ENCODE data around the gene ITPR2.
"Not testable (repeated sequence)": the region's sequence is repeated elsewhere in the genome, so short reads cannot be mapped to it uniquely, and the experiment has no call there.

ITPR2 gene

DNA sequence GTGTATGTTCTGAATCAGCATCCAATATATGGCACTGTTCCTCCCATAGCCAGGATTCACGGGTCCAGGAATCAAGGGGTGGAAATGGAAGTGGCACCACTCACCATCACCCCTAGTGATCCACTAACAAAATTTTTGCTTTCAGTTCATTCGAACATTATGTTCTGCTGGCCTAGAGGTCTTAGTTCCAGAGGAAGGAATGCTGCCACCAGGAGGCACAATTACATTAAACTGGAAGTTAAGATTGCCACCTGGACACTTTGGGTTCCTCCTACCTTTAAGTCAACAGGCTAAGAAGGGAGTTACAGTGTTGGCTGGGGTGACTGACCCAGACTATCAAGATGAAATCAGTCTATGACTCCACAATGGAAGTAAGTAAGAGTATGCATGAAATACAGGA, 52.3 kb downstream of the ITPR2 start:
- DNase-seq; H3K18ac ChIP-seq (ENCODE audit: low read depth in 1 of 2, low read length in 2 of 2); H2BK120ac ChIP-seq (ENCODE audit: low read depth, low read length); H3K4ac ChIP-seq (ENCODE audit: low read depth in 1 of 2, low read length in 2 of 2); H2BK12ac ChIP-seq (ENCODE audit: low read length in 2 of 2); H3K27ac ChIP-seq (ENCODE audit: low read length, poor library complexity, severe bottlenecking); H2BK5ac ChIP-seq (ENCODE audit: low read depth, low read length, poor library complexity, severe bottlenecking); H3K4me1 ChIP-seq (ENCODE audit: control insufficient read depth, insufficient read depth, low read depth, low read length); H3K4me3 ChIP-seq (ENCODE audit: insufficient read depth in 1 of 2, low read depth in 1 of 2, low read length in 2 of 2); H2AK5ac ChIP-seq (ENCODE audit: low read length, severe bottlenecking); H3K36me3 ChIP-seq (ENCODE audit: control insufficient read depth in 1 of 2, insufficient read depth in 2 of 2, low read depth in 1 of 2, low read length in 2 of 2); H2BK15ac ChIP-seq (ENCODE audit: low read depth, poor library complexity, severe bottlenecking); H3K27me3 ChIP-seq (ENCODE audit: control insufficient read depth in 1 of 2, insufficient read depth in 1 of 2, low read length in 2 of 2); H3K9ac ChIP-seq (ENCODE audit: low read length); H4K8ac ChIP-seq (ENCODE audit: low read length); H3K23ac ChIP-seq (ENCODE audit: low read length in 2 of 2); H2AFZ ChIP-seq (ENCODE audit: low read depth, low read length); H3K14ac ChIP-seq (ENCODE audit: low read length in 2 of 2); H4K91ac ChIP-seq (ENCODE audit: low read length); H3K4me2 ChIP-seq (ENCODE audit: low read length, poor library complexity, severe bottlenecking): not testable (repeated sequence)
- H3K9me3 ChIP-seq (ENCODE audit: control insufficient read depth, low read length), result peaks cover 27% of the 10 kb centered on the region
- WGBS, result 96% methylated on average over 2 of the region's 2 CpGs
- H3K79me1 ChIP-seq (replicated peaks; ENCODE audit: low read length, poor library complexity, severe bottlenecking), result peaks cover 14% of the 10 kb centered on the region

DNA sequence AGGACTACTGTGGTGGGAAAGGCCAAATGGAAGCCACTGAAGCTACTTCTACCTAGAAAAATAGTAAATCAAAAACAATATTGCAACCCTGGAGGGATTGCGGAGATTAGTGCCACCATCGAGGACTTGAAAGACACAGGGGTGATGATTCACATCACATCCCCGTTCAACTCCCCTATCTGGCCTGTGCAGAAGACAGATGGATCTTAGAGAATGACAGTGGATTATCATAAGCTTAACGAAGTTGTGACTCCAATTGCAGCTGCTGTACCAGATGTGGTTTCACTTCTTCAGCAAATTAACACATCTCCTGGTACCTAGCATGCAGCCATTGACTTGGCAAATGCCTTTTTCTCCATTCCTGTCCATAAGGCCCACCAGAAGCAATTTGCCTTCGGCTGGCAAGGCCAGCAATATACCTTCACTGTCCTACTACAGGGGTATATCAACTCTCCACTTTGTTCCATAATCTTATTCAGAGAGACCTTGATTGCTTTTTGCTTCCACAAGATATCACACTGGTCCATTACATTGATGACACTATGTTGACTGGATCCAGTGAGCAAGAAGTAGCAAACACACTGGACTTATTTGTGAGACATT, 54.7 kb downstream of the ITPR2 start:
- H2BK5ac ChIP-seq (ENCODE audit: low read depth, low read length, poor library complexity, severe bottlenecking); H2BK12ac ChIP-seq (ENCODE audit: low read length in 2 of 2); H3K14ac ChIP-seq (ENCODE audit: low read length in 2 of 2); H3K4me1 ChIP-seq (ENCODE audit: control insufficient read depth, insufficient read depth, low read depth, low read length); H3K36me3 ChIP-seq (ENCODE audit: control insufficient read depth in 1 of 2, insufficient read depth in 2 of 2, low read depth in 1 of 2, low read length in 2 of 2); H3K4ac ChIP-seq (ENCODE audit: low read depth in 1 of 2, low read length in 2 of 2); H3K18ac ChIP-seq (ENCODE audit: low read depth in 1 of 2, low read length in 2 of 2); H3K27me3 ChIP-seq (ENCODE audit: control insufficient read depth in 1 of 2, insufficient read depth in 1 of 2, low read length in 2 of 2); H2AK5ac ChIP-seq (ENCODE audit: low read length, severe bottlenecking); H2BK120ac ChIP-seq (ENCODE audit: low read depth, low read length); H4K91ac ChIP-seq (ENCODE audit: low read length); H3K4me2 ChIP-seq (ENCODE audit: low read length, poor library complexity, severe bottlenecking); H4K8ac ChIP-seq (ENCODE audit: low read length); H2BK15ac ChIP-seq (ENCODE audit: low read depth, poor library complexity, severe bottlenecking); H3K4me3 ChIP-seq (ENCODE audit: insufficient read depth in 1 of 2, low read depth in 1 of 2, low read length in 2 of 2); DNase-seq; H3K9ac ChIP-seq (ENCODE audit: low read length); H2AFZ ChIP-seq (ENCODE audit: low read depth, low read length); H3K23ac ChIP-seq (ENCODE audit: low read length in 2 of 2); H3K27ac ChIP-seq (ENCODE audit: low read length, poor library complexity, severe bottlenecking): not testable (repeated sequence)
- H3K79me1 ChIP-seq (replicated peaks; ENCODE audit: low read length, poor library complexity, severe bottlenecking), result peaks cover 23% of the 10 kb centered on the region
- WGBS, result 82% methylated on average over 5 of the region's 5 CpGs
- peaks cover 34% of the 10 kb centered on the region for H3K9me3 ChIP-seq (ENCODE audit: control insufficient read depth, low read length)

DNA sequence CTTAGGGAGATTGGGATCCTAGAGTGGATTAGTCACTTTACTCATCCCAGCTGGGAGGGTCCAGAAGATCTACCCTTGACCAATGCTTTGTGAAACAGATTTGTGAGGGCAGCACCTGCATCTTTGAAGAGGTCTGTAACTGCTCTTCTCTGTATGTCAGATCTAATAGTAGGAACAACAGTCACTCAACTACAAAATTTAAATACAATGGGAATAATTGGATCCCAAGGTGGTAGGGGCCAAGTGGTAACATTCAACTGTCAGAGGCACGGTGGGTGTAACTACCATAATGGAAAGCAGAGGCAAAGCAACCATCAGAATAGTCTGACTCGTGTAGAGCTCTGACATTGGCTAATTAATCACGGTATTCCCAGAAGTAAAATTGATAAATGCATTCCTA, 55.8 kb downstream of the ITPR2 start:
- 100% methylated on average over 2 of the region's 3 CpGs for WGBS
- H3K9ac ChIP-seq (ENCODE audit: low read length), result no peak overlapping the region

DNA sequence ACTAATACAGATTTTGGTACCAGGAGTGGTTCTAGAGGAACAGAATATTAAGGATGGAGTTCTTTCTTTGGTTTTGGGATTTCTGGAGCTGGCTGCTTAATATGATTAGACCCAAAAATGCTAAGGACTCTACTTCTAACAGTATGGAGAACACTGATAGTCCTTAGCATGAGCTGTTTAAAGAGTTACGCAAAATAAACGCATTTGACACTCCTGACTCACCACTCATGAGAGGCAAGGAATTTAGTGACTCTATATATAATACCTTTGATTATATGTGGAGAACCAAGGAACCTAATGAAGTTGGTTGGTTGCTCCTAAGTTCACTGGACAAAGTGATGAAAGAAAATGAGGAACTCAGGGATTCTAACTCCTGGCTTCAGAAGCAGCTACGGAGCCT, 57.0 kb downstream of the ITPR2 start:
- not testable (repeated sequence) for H4K91ac ChIP-seq (ENCODE audit: low read length); H3K4me2 ChIP-seq (ENCODE audit: low read length, poor library complexity, severe bottlenecking); H3K18ac ChIP-seq (ENCODE audit: low read depth in 1 of 2, low read length in 2 of 2); H3K27me3 ChIP-seq (ENCODE audit: control insufficient read depth in 1 of 2, insufficient read depth in 1 of 2, low read length in 2 of 2); H3K23ac ChIP-seq (ENCODE audit: low read length in 2 of 2); H4K8ac ChIP-seq (ENCODE audit: low read length); H3K14ac ChIP-seq (ENCODE audit: low read length in 2 of 2); H3K4me1 ChIP-seq (ENCODE audit: control insufficient read depth, insufficient read depth, low read depth, low read length); H3K4ac ChIP-seq (ENCODE audit: low read depth in 1 of 2, low read length in 2 of 2); H3K4me3 ChIP-seq (ENCODE audit: insufficient read depth in 1 of 2, low read depth in 1 of 2, low read length in 2 of 2); H2BK120ac ChIP-seq (ENCODE audit: low read depth, low read length); H3K27ac ChIP-seq (ENCODE audit: low read length, poor library complexity, severe bottlenecking); H2BK12ac ChIP-seq (ENCODE audit: low read length in 2 of 2); H3K36me3 ChIP-seq (ENCODE audit: control insufficient read depth in 1 of 2, insufficient read depth in 2 of 2, low read depth in 1 of 2, low read length in 2 of 2); H2AK5ac ChIP-seq (ENCODE audit: low read length, severe bottlenecking); H2BK5ac ChIP-seq (ENCODE audit: low read depth, low read length, poor library complexity, severe bottlenecking); H2BK15ac ChIP-seq (ENCODE audit: low read depth, poor library complexity, severe bottlenecking); H3K9ac ChIP-seq (ENCODE audit: low read length); H2AFZ ChIP-seq (ENCODE audit: low read depth, low read length)
- peaks cover 34% of the 10 kb centered on the region for H3K9me3 ChIP-seq (ENCODE audit: control insufficient read depth, low read length)
- peaks cover 23% of the 10 kb centered on the region for H3K79me1 ChIP-seq (replicated peaks; ENCODE audit: low read length, poor library complexity, severe bottlenecking)
- DNase-seq, result peak; percentile 20
- WGBS, result 0% methylated on average over 1 of the region's 3 CpGs

More for the DNA sequence above, 55.8 kb downstream of the ITPR2 start:
- no peak overlapping the region for H3K4ac ChIP-seq (ENCODE audit: low read depth in 1 of 2, low read length in 2 of 2)
- peaks cover 34% of the 10 kb centered on the region for H3K9me3 ChIP-seq (ENCODE audit: control insufficient read depth, low read length)
- H2AK5ac ChIP-seq (ENCODE audit: low read length, severe bottlenecking), result no peak overlapping the region
- no peak overlapping the region for H2BK15ac ChIP-seq (ENCODE audit: low read depth, poor library complexity, severe bottlenecking)
- H3K27me3 ChIP-seq (ENCODE audit: control insufficient read depth in 1 of 2, insufficient read depth in 1 of 2, low read length in 2 of 2), result no peaks in the 10 kb centered on the region
- no peaks in the 10 kb centered on the region for H3K4me1 ChIP-seq (ENCODE audit: control insufficient read depth, insufficient read depth, low read depth, low read length)
- DNase-seq, result no peak
- no peak overlapping the region for H2BK120ac ChIP-seq (ENCODE audit: low read depth, low read length)
- peaks cover 0 to 4% of the 10 kb centered on the region in 2 experiments for H3K36me3 ChIP-seq (ENCODE audit: control insufficient read depth in 1 of 2, insufficient read depth in 2 of 2, low read depth in 1 of 2, low read length in 2 of 2)
- H3K27ac ChIP-seq (ENCODE audit: low read length, poor library complexity, severe bottlenecking), result no peak overlapping the region
- H4K8ac ChIP-seq (ENCODE audit: low read length), result no peak overlapping the region
- no peak overlapping the region for H3K4me2 ChIP-seq (ENCODE audit: low read length, poor library complexity, severe bottlenecking)
- H3K4me3 ChIP-seq (ENCODE audit: insufficient read depth in 1 of 2, low read depth in 1 of 2, low read length in 2 of 2), result no peak overlapping the region
- no peak overlapping the region for H2BK5ac ChIP-seq (ENCODE audit: low read depth, low read length, poor library complexity, severe bottlenecking)
- H4K91ac ChIP-seq (ENCODE audit: low read length), result no peak overlapping the region
- H2AFZ ChIP-seq (ENCODE audit: low read depth, low read length), result no peak overlapping the region
- no peak overlapping the region for H3K14ac ChIP-seq (ENCODE audit: low read length in 2 of 2)
- H3K23ac ChIP-seq (ENCODE audit: low read length in 2 of 2), result no peak overlapping the region
- H3K79me1 ChIP-seq (replicated peaks; ENCODE audit: low read length, poor library complexity, severe bottlenecking), result peaks cover 21% of the 10 kb centered on the region
- H2BK12ac ChIP-seq (ENCODE audit: low read length in 2 of 2), result no peak overlapping the region
- no peak overlapping the region for H3K18ac ChIP-seq (ENCODE audit: low read depth in 1 of 2, low read length in 2 of 2)

Measured in mesenchymal stem cell (in vitro differentiated cells and primary cell).